Esophagus muscularis mucosa (tissue), 4 donors: ENCODE data around the gene GFI1B. TPM values are rescaled to one million over a fixed set of nuclear protein-coding genes. Genes with fewer than 3 reads are reported as not detected.

Experiments
- DNase-seq: peaks from one replicate; pipeline ENCODE4 v3.0.0-alpha.2; 2017; ENCODE audit errors: extremely low spot score
- H3K27ac ChIP-seq, 4 donors: fragments of 200-600 bp; sonication (generic); replicated peaks in 1 of 4; 1 replicate in 3 of 4; 2 replicates in 1 of 4; pipeline ENCODE4 v1.5.1; 2016 to 2019; ENCODE audit warnings: mild to moderate bottlenecking in 1 of 4
- H3K27me3 ChIP-seq, 4 donors: fragments of 200-600 bp; sonication (generic); one replicate each; pipeline versions ENCODE4 v1.5.1 to v1.6.0; 2016 to 2019
- H3K36me3 ChIP-seq, 4 donors: fragments of 200-600 bp; sonication (generic); one replicate each; pipeline ENCODE4 v1.5.1; 2016 to 2019
- H3K4me1 ChIP-seq, 4 donors: fragments of 200-600 bp; sonication (generic); one replicate each; pipeline ENCODE4 v1.5.1; 2016 to 2019
- H3K4me3 ChIP-seq, 4 donors: fragments of 200-600 bp; sonication (generic); 1 replicate in 2 of 4; 2 replicates in 2 of 4; pipeline ENCODE4 v1.5.1; 2016 to 2019; ENCODE audit warnings: mild to moderate bottlenecking in 4 of 4, moderate library complexity in 1 of 4
- H3K9me3 ChIP-seq, 4 donors: fragments of 200-600 bp; sonication (generic); 1 replicate in 3 of 4; 2 replicates in 1 of 4; pipeline ENCODE4 v1.5.1; 2016 to 2019
- EP300 ChIP-seq: sonication (generic); formaldehyde crosslinking; IDR thresholded peaks from one replicate; pipeline ENCODE4 v1.6.1; 2017; ENCODE audit warnings: antibody characterized with exemption
- POLR2A ChIP-seq: fragments of 450-650 bp; IDR thresholded peaks from one replicate; pipeline ENCODE4 v1.6.1; 2017; ENCODE audit warnings: antibody characterized with exemption, moderate library complexity, mild to moderate bottlenecking, low read depth
- POLR2AphosphoS5 ChIP-seq, 2 donors: sonication (generic); formaldehyde crosslinking; IDR thresholded peaks; one replicate each; pipeline ENCODE4 v1.6.1; 2017; ENCODE audit warnings: antibody characterized with exemption in 2 of 2
- WGBS: methylation state at CpG from one replicate; pipeline ENCODE4 v1.1.5; 2018; 5-methylcytosine and 5-hydroxymethylcytosine counted together
- intact Hi-C: fragments of 100-400 bp; cut with DNase I; formaldehyde crosslinking; loops from one replicate; pipeline ENCODE4 v1.15.1; 2023
- total RNA-seq, 4 donors: library from RNA; depleted of rRNA; stranded (reverse); fragments of >200 nt; gene quantifications; one replicate each; pipeline versions ENCODE4 v1.1.0 to v1.2.1, GENCODE V29; 2016
- TF ChIP-seq, protein P1 (sequence below), 3 experiments: fragments of 200-600 bp in 2 of 3; fragments of 450-650 bp in 1 of 3; sonication (generic) in 2 of 3; IDR thresholded peaks; one replicate each; pipeline ENCODE4 v1.5.1; 2017 to 2019; ENCODE audit warnings: antibody characterized with exemption in 3 of 3, mild to moderate bottlenecking in 2 of 3, moderate library complexity in 1 of 3

The GFI1B gene
- total RNA-seq, 4 donors from 2014 or later = 0.17 TPM; not detected in 3

DNA sequence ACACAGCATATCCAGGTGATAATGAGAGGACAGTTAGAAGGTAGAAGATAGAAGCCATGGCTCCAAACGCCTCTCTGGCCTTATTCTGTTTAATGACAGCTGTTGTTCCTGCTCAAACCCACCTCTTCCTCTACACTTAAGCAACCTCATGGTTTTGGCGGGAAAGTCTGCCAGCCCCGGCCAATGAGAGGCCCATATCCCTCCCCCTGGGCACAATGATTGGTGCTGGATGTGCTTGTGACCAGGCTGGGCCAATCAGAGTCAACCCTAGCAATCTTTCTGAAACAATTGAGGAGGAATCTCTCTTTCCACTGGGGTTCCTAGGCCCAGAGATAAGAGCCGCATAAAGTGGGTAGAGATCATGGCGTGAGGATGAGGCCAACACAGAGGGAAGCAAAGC is 4.8 kb upstream of the GFI1B start:
- Histone ChIP-seq H3K4me1 (peaks cover 4 to 13% (median 9%) of the 10 kb centered on the region in 4 donors), H3K9me3 (no peaks in the 10 kb centered on the region), H3K4me3 (no peak overlapping the region), H3K36me3 (no peaks in the 10 kb centered on the region), H3K27me3 (peaks cover 0 to 81% (median 9%) of the 10 kb centered on the region in 4 donors), H3K27ac (no peak overlapping the region)
- TF ChIP-seq POLR2AphosphoS5 (IDR thresholded peaks at IDR 0.05) = no peak
- TF ChIP-seq POLR2A = no peak
- TF ChIP-seq, protein P1, sequence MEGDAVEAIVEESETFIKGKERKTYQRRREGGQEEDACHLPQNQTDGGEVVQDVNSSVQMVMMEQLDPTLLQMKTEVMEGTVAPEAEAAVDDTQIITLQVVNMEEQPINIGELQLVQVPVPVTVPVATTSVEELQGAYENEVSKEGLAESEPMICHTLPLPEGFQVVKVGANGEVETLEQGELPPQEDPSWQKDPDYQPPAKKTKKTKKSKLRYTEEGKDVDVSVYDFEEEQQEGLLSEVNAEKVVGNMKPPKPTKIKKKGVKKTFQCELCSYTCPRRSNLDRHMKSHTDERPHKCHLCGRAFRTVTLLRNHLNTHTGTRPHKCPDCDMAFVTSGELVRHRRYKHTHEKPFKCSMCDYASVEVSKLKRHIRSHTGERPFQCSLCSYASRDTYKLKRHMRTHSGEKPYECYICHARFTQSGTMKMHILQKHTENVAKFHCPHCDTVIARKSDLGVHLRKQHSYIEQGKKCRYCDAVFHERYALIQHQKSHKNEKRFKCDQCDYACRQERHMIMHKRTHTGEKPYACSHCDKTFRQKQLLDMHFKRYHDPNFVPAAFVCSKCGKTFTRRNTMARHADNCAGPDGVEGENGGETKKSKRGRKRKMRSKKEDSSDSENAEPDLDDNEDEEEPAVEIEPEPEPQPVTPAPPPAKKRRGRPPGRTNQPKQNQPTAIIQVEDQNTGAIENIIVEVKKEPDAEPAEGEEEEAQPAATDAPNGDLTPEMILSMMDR (IDR thresholded peaks at IDR 0.05) = no peak
- TF ChIP-seq EP300 = no peak
- intact Hi-C loops = no loop called here
- no peak for DNase-seq
- 95% methylated on average over 5 of the region's 5 CpGs for WGBS

DNA sequence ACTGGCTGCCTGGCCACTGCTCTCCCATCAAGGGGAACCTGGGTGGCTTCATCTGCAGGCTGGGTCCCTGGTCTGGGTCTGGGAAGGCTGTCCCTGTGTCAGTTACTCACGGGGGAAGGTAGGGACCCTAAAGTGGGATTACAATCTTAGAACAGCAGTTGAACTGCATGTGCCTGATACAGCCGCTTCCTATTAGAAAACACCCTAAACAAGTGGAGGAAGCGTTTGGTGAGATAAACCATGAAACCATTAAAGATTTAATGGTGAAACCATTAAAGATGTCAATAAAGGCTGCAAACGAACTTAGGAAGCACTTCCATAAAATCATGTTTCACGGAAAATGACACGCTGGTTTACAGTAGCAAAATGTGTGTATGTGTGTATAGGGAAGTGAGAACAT is 2.5 kb upstream of the GFI1B start:
- DNase-seq = no peak
- TF ChIP-seq EP300 = no peak
- H3K9me3 ChIP-seq = no peaks in the 10 kb centered on the region
- H3K4me1 ChIP-seq = peaks cover 4 to 13% (median 9%) of the 10 kb centered on the region in 4 donors
- no peak overlapping the region for H3K4me3 ChIP-seq
- H3K27ac ChIP-seq = no peak overlapping the region
- no peaks in the 10 kb centered on the region for H3K36me3 ChIP-seq
- 51% methylated on average over 6 of the region's 6 CpGs for WGBS
- peaks cover 0 to 81% (median 17%) of the 10 kb centered on the region in 4 donors for H3K27me3 ChIP-seq
- intact Hi-C loops = no loop called here

DNA sequence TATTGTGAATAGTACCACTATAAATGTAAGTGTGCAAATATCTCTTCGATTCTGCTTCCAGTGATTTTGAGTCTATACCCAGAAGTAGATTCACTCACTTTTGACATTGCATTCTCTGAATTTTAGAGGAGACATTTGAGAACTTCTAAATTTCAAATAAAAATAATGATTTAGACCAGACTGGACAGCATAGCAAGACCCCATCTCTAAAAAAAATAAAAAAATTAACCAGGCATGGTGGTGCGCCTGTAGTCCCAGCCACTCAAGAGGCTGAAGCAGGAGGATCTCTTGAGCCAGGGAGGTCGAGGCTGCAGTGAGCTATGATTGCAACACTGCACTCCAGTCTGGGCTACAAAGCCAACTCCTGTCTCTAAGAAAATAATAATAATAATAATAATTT is 1.9 kb upstream of the GFI1B start:
- H3K4me1 ChIP-seq = peaks cover 4 to 13% (median 9%) of the 10 kb centered on the region in 4 donors
- H3K9me3 ChIP-seq = no peaks in the 10 kb centered on the region
- TF ChIP-seq, protein P1 (IDR thresholded peaks at IDR 0.05) = no peak
- no peak for TF ChIP-seq EP300
- TF ChIP-seq POLR2AphosphoS5 (IDR thresholded peaks at IDR 0.05) = no peak
- TF ChIP-seq POLR2A = no peak
- intact Hi-C loops = no loop called here
- no peak for DNase-seq
- H3K4me3 ChIP-seq = no peak overlapping the region
- 93% methylated on average over 3 of the region's 3 CpGs for WGBS
- H3K27ac ChIP-seq = no peak overlapping the region
- no peaks in the 10 kb centered on the region for H3K36me3 ChIP-seq
- H3K27me3 ChIP-seq = peaks cover 0 to 81% (median 17%) of the 10 kb centered on the region in 4 donors

DNA sequence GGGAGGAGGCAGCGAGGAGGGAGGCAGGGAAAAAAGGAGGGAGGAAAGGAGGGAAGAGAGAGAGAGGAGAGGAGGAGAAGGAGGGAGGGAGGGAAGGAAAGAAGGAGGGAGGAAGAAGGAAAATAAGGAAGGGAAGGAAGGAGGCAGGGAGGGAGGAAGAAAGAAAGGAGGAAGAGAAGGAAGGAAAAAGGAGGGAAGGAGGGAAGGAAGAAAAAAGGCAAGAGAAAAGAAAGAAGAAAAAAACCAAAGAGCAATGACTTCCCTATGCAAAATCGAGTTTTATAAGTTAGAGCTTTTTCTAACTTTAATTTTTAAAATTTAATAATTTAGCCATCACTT is 413 bp upstream of the GFI1B start:
- H3K27me3 ChIP-seq = peaks cover 0 to 83% (median 17%) of the 10 kb centered on the region in 4 donors
- TF ChIP-seq, protein P1 (IDR thresholded peaks at IDR 0.05) = no peak
- TF ChIP-seq POLR2A (no peak), EP300 (no peak), POLR2AphosphoS5 (IDR thresholded peaks at IDR 0.05) (no peak)

DNA sequence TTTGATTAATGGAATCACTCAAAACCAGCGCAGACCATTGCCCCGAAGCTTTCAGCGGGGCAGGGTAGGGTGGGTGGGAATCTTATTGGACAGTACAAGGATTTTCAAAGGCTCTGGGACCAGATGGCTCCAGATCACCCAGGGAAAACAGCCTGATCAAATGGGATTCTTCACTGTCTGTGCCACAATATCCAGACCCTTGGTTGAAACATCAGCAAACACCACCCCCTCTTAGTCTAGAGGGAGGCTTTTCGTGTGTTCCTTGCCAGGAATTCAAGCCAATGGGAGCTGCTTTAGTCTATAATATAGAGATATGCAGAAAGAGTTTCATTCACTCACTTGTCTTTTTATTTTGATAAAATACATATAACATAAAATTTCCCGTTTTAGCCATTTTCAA is 1.7 kb downstream of the GFI1B start:
- WGBS = 58% methylated on average over 5 of the region's 5 CpGs

More for the DNA sequence above, 413 bp upstream of the GFI1B start:
- Histone ChIP-seq H3K4me1 (peaks cover 0 to 4% (median 4%) of the 10 kb centered on the region in 4 donors), H3K36me3 (no peaks in the 10 kb centered on the region), H3K4me3 (no peak overlapping the region), H3K9me3 (no peaks in the 10 kb centered on the region), H3K27ac (no peak overlapping the region)
- WGBS = 22% methylated on average over 2 of the region's 2 CpGs
- intact Hi-C loops = no loop called here
- DNase-seq = no peak

DNA sequence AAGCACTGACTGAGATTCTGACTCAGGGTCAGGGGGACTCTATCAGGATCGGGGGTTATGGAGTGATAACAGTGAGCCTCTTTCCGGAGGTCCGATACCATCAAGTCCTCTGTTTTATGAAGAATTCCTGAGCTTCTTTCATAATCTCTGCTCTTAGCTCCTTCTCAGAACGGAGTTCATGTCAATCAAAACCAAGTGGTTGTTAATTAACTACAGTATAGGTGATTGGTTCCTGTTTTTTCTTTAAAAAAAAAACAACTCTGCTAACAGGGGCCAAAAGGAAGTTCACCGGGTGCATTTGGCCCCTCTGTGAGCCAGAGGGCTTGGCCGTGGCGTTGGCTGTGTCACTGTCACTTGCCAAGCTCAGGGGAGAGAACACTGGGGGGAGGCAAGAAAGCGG is 4.0 kb downstream of the GFI1B start:
- TF ChIP-seq POLR2AphosphoS5 (IDR thresholded peaks at IDR 0.05) (no peak), POLR2A (no peak), EP300 (no peak)
- TF ChIP-seq, protein P1 (IDR thresholded peaks at IDR 0.05) = no peak
- 55% methylated on average over 7 of the region's 8 CpGs for WGBS
- DNase-seq = no peak
- no peak overlapping the region for H3K4me3 ChIP-seq
- intact Hi-C loops = no loop called here
- no peaks in the 10 kb centered on the region for H3K9me3 ChIP-seq
- peaks cover 0 to 9% (median 4%) of the 10 kb centered on the region in 4 donors for H3K4me1 ChIP-seq
- H3K27me3 ChIP-seq = peaks cover 0 to 94% (median 16%) of the 10 kb centered on the region in 4 donors
- H3K27ac ChIP-seq = no peak overlapping the region
- H3K36me3 ChIP-seq = no peaks in the 10 kb centered on the region

More for the DNA sequence above, 1.7 kb downstream of the GFI1B start:
- peaks cover 0 to 4% (median 4%) of the 10 kb centered on the region in 4 donors for H3K4me1 ChIP-seq
- intact Hi-C loops = no loop called here
- H3K27ac ChIP-seq = no peak overlapping the region
- no peak overlapping the region for H3K4me3 ChIP-seq
- no peak for TF ChIP-seq EP300
- no peak for TF ChIP-seq POLR2A
- DNase-seq = no peak
- peaks cover 0 to 93% (median 17%) of the 10 kb centered on the region in 4 donors for H3K27me3 ChIP-seq
- no peaks in the 10 kb centered on the region for H3K9me3 ChIP-seq
- H3K36me3 ChIP-seq = no peaks in the 10 kb centered on the region
